GM18868 (cell line): ENCODE measurements around the gene SEL1L2.
A peak's percentile ranks its signal among the peaks of the same experiment; 100 is the strongest.
"Not testable (repeated sequence)": the region's sequence is repeated elsewhere in the genome, so short reads cannot be mapped to it uniquely, and the experiment has no call there.

ENCODE experiments used
- ATAC-seq: cut with Tn5 transposase; IDR thresholded peaks from one replicate; pipeline ENCODE4 v1.9.1; 2021; ENCODE audit warnings: mild to moderate bottlenecking, moderate library complexity; ENCODE audit not compliant: unreplicated experiment

SEL1L2 gene, protein sequence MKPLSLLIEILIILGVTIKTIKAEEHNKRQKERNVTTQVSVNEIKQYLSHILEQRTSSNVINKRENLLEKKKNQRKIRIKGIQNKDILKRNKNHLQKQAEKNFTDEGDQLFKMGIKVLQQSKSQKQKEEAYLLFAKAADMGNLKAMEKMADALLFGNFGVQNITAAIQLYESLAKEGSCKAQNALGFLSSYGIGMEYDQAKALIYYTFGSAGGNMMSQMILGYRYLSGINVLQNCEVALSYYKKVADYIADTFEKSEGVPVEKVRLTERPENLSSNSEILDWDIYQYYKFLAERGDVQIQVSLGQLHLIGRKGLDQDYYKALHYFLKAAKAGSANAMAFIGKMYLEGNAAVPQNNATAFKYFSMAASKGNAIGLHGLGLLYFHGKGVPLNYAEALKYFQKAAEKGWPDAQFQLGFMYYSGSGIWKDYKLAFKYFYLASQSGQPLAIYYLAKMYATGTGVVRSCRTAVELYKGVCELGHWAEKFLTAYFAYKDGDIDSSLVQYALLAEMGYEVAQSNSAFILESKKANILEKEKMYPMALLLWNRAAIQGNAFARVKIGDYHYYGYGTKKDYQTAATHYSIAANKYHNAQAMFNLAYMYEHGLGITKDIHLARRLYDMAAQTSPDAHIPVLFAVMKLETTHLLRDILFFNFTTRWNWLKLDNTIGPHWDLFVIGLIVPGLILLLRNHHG

DNA sequence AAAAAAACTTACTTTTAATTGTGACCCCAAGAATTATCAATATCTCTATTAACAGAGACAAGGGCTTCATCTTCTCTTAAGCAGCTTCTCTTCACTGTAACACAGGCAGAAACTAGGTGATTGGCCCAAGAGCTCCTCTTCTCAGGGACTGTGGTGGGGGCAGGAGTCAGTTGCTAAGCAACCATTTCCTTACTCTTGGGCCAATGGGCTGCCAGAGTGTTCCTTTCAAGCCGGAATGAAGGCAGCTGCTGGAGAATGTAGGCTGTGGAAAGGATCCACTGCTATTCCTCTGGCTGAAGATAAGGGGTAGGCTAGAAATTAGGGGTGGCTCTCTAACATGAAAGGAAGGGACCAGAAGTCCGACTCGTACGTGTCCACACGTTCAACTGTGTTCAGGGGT lies at the start of gene SEL1L2:
Gene SEL1L2 (minus strand): TSS at position 150 of the 400 bp plus-strand sequence. CDS start 80 bp downstream, at position 70.
- ATAC-seq, result no peak

GRCh38 chr20:14036567-14036966 lies 46.2 kb upstream of the SEL1L2 start:
- ATAC-seq, result no peak

GRCh38 chr20:14033310-14033709 lies 42.9 kb upstream of the SEL1L2 start:
- no peak for ATAC-seq

DNA sequence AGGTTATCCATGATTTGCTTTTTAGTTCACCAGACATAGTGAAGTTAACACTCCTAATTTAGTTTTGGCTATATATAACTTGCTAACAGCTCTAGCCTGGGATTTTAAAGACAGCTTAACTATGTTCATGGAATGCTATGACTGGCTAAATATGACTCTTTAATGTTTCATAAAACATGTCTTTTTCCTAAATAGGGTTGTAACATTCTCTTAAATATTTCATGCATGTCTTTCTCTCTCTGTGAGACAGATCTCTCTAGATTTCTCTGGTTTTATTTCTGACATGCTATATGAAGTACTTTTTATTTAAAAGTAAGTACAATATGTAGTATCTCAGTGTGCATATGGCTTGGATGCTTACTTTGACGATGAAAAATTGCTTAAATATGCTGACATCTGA lies 40.6 kb upstream of the SEL1L2 start:
- no peak for ATAC-seq

GRCh38 chr20:14012671-14013070 lies 22.3 kb upstream of the SEL1L2 start:
- ATAC-seq, result no peak

DNA sequence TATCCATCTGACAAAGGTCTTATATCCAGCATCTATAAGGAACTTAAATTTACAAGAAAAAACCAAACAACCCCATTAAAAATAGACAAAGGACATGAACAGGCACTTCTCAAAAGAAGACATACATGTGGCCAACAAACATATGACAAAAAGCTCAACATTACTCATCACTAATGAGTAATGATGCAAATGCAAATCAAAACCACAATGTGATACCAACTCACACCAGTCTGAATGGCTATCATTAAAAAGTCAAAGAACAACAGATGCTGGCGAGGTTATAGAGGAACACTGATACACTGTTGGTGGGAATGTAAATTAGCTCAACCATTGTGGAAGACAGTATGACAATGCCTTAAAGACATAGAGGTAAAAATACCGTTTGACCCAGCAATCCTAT lies 18.8 kb upstream of the SEL1L2 start:
- no peak for ATAC-seq

DNA sequence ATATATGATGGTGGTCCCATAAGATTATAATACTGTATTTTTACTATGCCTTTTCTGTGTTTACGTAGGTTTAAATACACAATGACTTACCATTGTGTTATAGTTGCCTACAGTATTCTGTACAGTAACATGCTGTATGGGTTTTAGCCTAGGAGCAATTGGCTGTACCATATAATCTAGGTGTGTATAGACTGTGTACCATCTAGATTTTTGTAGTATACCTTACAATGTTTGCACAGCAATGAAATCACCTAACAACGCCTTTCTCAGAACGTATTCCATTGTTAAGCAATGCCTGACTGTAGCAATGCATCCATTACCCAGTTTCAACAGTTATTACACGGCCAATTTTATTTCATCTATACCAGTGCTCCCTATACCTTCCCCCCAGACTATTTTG lies 15.6 kb upstream of the SEL1L2 start:
- no peak for ATAC-seq

DNA sequence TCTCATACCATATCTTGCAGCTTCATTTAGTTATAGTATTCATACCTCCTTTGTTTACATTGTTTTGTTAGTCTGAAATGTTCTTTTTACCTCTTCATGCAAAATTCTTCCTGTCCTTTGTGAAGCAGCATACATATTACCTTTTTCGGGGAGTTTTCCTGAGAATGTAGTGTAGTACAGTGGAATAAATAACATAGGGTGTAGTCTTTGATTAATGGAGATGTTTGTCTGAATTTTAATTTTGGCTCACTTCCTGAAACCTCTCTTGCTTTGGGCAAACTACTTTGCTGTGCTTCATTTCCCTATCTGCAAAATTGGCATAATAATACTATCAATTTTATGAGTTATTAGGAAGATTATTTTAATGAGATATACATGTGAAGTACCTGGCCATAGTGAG lies 10.5 kb upstream of the SEL1L2 start:
- ATAC-seq, result no peak

DNA sequence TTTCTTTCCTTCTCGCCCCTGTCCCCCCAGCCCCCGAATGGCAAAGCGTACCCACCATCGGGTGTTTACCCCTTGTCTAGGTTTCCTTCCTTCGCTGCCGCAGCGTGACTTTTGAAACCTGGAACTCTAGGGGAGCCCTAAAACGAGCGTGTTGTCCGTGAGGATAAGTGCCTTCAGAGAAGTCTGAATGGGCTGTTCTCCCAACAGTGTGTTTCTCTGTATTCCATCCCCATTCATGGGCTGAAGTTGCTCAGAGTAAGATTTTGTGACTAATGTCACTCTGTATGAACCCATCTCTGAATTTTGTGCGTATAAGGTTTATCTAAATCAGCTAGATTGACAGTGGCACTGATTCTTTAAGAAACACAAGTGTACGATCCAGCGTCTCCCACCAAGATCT lies 5.9 kb upstream of the SEL1L2 start:
- ATAC-seq, result no peak

- no peak for ATAC-seq
These were observed 5.4 kb upstream of the SEL1L2 start for GRCh38 chr20:13995841-13996240.

- peak; percentile 72 for ATAC-seq
These were observed 4.8 kb upstream of the SEL1L2 start, which contains the start of gene MACROD2 for GRCh38 chr20:13995086-13995665. MACROD2 (plus strand) TSS chr20:13995516.

GRCh38 chr20:13991955-13992354 lies 1.5 kb upstream of the SEL1L2 start:
- ATAC-seq, result not testable (repeated sequence)

GRCh38 chr20:13991311-13991710 lies 897 bp upstream of the SEL1L2 start:
- ATAC-seq, result no peak

DNA sequence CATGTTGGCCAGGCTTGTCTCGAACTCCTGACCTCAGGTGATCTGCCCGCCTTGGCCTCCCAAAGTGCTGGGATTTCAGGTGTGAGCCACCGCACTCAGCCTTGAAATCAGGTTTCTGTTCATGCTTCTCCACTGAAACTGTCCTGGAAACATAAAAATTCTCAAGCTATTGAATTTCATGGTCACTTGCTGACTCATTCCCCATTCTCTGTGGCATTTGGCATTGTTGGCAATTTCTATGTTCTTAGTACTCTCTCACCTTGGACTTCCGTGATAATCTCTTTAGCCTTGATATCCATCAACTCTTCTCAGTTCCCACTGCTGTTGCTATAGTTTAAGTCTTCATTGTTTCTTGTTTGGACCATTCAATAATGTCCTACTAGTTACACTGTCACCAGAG lies 6.2 kb downstream of the SEL1L2 start:
- no peak for ATAC-seq

DNA sequence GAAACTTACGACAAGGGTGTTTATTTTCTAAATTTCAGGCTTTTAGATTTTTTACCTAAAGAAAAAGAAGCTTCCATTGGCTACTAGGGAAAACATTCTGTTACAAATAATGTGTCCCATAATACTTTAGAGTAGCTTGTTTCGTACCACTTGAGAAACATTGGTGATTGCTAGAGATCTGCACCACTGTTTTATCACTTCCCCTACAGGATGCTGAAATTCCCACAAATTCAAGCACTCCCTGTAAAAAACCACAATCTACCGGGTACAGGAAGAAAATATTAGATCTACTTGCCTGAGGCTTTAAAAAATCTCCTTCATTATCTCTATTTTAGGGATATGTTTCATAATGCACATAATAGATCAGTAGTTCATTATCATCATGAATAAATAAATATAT lies 29.9 kb downstream of the SEL1L2 start:
- ATAC-seq, result no peak

DNA sequence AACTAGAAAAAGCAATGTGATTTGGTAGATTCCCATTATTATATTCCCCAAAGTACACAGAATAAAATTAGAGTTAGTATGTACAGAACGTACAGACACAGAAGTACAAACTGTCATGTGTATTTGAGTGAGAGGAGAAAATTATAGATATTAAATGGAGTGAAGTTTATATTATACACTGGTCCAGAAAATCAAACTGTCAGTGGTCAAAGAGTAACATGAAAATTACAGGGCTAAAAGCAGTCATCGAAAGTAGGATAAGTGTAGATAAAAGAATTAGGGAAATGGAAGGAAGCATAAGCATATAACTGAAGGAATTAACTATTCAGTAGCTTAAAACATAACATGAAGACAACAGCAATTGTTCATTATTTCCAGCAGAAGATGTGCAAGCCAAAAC lies 30.3 kb downstream of the SEL1L2 start:
- no peak for ATAC-seq

DNA sequence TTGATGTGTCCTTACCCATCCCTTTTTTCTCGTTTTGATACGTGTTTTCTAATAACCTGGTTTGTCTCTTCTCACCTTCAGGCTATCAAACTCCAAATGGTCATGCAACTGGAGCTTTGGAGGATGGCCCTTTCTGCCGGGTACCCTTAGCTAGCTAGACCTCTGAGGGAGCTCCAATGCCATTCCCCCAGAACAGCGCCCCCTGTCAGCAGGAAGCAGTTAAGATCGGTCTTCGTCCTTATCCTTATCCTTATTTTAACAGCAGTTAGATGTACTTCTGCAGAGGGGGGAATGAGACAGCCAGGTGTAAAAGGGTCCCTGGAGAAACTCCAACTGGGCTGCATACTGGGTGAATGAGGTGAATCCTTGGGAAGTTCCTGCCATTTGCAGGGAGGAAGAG lies 37.2 kb downstream of the SEL1L2 start:
- no peak for ATAC-seq

GRCh38 chr20:13947719-13948118 lies 42.7 kb downstream of the SEL1L2 start:
- ATAC-seq, result no peak

DNA sequence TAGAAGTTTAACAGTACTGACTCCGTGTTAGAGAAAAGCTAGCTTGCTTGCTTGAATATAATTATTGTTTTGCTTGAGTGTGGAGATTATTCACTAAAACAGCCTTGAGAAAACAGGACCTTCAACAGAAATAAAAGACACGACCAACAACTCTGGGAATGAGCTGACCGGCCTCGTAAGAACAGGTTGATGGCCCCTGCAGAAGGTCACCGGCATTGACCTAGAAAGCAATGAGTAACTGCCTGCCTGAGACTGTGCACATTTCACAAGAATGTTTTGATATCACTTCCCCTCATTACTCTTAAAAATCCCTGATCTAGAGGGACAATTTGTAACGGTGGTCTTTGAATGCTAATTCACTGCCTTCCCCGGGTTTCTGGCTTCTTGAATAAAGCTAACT lies 49.4 kb downstream of the SEL1L2 start:
- ATAC-seq, result no peak

DNA sequence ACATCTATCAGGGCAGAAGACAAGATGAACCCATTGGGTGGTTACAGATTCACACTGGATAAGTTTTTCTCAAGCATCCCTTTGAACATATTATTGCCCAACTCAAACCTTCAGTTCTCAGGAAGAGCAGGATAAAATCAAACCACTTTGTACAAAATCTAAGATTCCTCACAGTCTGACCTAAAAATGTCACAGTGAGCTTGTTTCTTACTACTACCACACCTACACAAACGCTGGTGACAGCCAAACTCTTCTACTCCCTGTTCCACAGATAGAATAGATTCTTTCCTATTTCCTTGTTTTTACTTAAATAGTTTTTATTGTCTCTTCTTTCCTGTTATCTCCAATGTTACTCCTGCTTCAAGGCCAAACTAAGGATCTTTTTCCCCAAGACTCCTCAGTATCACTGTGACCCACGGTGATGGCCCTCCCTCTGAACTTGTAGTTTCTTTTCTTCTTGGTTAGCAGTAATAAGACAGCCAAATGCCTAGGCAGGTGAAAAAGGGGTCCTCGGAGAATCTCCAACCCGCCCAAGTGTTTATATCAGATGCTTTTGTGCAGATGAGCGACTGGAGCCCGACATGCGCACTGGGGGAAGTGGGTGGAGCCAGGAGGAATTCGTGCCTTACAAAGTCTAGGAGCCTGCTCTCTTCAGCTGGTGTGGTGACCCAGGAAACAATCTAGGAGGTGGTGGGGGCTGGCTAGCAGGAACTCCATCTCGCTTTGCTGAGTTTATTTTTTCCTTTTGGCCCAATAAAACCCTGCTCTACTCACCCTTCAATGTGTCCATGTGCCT lies 53.4 kb downstream of the SEL1L2 start:
- ATAC-seq, result no peak
